RKO (cell line): ENCODE measurements around the gene C4orf46.
"Not testable (repeated sequence)": the region's sequence is repeated elsewhere in the genome, so short reads cannot be mapped to it uniquely, and the experiment has no call there.

ENCODE experiments used
- DNase-seq: peaks from one replicate; pipeline ENCODE4 v3.0.0-alpha.2; 2016; ENCODE audit warnings: low spot score

C4orf46 gene

DNA sequence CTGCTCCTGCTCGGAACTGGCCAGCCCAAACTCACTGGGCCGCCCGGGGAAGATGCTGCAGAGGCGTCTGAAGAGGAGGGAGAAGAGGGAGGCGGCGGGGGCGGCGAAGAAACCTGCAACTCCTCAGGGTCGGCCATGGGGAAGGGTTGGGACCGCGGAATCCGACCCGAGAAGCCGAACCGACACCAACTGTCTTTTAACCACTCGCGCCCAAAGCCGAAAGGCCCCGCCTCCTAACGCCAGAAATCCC, at the start of gene C4orf46:
Gene C4orf46, minus strand, starts transcription at position 223 of the 250 bp plus-strand sequence. Its CDS starts 86 bp downstream, at position 137.
- DNase-seq: no peak

DNA sequence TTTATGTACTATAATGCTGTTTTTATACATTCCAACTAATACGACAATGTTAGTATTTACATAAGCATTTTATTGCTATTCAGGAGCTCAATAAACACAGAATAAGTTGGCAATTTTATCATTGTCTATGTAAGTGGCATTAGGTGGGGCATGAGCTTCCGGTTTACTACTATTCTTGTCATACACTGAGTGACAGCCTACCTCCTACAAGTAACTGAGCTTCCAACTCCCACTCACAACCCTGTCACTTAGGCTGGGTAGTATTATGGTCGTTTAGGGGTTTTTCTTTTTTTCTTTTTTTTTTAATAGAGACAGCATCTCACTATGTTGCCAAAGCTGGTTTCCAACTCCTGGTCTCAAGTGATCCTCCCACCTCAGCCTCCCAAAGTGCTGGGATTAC, 44.1 kb upstream of the C4orf46 start:
- no peak for DNase-seq

DNA sequence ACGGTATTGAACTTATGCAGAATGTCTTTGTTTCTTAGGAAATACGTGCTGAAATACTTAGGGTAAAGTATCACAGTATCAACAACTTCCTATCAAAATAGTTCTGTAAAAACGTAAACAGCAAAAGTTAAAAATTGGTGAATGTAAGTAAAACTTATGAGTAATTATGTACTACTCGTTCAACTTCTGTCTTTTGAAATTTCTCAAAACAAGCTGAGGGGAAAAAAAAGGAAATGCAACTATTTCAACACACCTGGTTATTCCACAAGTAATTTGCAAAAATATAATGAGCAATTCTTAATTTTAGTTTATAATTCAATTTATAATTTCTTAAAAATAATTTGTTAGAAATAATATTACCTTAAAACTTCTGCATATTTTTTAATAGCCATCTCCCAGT, 43.2 kb upstream of the C4orf46 start:
- no peak for DNase-seq

DNA sequence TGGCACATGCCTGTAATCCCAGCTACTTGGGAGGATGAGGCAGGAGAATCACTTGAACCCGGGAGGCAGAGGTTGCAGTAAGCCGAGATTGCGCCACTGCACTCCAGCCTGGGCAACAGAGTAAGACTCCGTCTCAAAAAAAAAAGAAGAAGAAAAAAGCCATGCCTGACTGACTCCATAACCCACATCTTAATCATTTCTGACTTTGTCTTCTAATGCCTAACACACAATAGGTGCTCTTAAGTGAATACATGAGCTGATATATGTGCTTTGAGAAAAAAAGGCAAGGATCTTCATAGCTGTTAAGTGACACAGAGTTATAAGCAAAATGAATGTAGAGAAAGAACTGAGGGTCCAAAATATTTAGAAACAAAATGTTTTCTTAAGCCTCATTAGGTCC, 40.9 kb upstream of the C4orf46 start:
- not testable (repeated sequence) for DNase-seq

DNA sequence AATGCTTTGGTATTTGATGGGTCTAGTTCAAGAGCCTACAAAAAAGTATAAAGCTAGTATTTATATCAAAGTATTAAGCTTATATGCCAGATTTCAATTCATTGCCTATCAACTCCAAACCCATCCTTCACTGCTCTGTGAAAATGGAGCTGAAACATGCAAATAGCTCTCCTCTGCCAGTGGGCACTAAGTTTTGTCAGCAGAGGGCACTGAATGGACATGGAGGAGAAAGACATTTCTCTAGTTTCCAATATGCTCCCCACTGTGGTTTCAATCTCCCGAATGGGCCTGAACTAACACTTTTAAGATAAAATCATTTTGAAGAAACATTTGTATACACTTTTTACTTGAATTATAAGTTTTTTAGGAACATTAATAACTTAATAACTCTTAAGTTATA, 39.1 kb upstream of the C4orf46 start:
- peak; percentile 41 for DNase-seq

DNA sequence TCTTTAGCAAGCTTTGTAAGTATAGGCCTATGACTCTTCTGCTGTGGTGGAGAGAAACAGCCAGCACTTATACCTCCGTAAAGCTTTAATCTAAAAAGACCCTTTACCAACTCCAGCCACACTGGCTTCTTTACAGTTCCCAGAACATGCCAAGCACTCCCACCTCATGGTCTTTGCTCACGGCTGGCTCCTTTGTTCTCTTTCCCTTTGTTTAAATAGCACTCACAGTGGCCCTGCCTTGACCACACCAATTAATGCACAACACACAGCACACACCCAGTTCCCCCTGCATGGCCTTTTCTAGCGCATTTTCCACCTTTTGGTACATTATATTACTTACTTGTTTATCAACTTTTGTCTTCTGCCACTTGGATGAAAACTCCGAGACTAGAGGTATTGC, 32.6 kb upstream of the C4orf46 start:
- DNase-seq: no peak

DNA sequence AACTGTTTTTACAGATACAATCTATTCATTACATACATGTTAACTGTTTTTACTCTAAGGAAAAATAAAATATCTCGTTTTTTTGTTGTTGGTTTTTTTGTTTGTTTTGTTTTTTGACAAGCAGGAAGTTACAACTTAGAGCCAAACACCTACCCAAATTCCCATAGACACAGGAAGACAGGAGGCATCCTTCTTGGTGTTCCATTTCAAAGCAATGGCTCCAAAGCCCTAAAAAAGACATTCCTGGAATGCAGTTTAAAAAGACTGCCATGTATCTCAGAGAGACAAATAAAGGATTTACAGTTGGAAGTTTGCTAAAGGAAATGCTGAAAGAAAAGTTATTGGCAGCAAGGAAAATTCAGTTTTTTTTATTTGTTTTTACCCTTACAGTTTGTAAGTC, 17.1 kb upstream of the C4orf46 start:
- DNase-seq: no peak

DNA sequence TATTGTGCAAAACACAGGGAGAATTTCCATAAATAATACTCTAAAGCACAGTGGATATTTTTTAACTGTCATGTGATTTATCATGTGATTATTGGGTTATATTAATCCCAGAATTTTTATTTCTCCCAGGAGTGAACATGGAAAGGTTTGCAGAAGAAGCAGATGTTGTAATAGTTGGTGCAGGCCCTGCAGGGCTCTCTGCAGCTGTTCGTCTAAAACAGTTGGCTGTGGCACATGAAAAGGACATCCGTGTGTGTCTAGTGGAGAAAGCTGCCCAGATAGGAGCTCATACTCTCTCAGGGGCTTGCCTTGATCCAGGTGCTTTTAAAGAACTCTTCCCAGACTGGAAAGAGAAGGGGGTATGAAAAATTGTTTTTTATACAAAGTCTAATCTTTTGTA, 10.4 kb upstream of the C4orf46 start:
- DNase-seq: no peak

DNA sequence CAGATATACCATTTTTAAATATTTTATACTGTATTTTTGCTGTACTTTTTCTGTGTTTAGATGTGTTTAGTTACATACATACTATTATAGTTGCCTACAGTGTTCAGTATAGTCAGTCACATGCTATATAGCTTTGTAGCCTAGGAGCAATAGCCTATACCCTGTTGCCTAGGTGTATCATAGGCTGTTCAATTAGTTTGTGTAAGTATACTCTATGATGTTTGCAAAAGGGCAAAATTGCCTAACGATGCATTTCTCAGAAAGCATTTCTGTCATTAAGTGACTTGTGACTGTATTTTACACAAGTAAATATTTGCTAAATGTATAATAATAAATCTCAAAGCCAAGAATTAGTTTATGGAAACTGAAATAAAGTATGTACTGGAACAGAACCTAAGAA, 9.9 kb upstream of the C4orf46 start:
- DNase-seq: no peak

DNA sequence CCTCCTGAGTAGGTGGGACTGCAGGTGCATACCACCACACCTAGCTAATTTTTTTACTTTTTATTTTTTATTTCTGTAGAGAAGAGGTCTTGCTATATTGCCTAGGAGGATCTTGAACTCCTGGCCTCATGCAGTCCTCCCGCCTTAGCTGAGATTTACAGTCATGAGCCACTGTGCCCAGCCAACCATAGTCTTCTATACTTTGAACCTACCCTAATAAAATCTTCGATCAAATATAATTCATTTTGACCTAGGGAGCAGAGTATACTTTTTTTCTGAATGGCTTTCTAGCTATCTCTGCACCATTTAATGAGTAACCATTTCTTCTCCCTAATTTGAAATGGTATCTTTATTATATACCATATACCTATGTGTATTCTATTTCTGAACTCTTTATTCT, 7.1 kb upstream of the C4orf46 start:
- DNase-seq: no peak

DNA sequence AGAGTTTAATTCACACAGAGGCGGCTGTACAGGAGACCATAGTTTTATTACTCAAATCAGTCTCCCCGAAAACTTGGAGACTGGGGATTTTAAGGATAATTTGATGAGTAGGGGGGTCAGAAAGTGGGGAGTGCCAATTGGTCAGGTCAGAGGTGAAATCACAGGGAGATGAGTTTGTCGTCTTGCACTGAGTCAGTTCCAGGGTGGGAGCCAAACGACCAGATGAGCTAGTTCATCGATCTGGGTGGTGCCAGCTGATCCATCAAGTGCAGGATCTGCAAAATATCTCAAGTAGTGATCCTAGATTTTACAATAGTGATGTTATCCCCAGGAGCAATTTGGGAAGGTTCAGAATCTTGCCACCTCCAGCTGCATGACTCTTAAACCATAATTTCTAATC, 4.4 kb upstream of the C4orf46 start:
- no peak for DNase-seq

DNA sequence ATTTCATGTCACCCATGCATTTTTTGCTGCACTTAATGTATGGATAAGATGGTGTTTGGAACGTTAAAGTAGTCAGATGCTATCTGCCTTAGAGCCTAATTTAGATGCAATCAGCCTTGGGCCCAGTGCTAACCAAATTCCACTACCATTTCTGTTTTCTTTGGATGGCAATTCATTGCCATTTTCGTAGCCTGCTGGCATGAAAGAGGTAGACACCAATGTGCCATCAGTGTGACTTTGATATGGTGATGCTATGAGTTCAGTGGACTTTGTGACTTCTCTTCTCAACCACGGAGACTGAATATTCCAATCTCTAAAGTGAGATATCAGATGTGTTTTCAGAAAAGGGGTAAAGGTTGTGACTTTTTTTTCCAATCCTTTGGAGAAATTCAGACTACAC, 1.9 kb upstream of the C4orf46 start:
- no peak for DNase-seq

DNA sequence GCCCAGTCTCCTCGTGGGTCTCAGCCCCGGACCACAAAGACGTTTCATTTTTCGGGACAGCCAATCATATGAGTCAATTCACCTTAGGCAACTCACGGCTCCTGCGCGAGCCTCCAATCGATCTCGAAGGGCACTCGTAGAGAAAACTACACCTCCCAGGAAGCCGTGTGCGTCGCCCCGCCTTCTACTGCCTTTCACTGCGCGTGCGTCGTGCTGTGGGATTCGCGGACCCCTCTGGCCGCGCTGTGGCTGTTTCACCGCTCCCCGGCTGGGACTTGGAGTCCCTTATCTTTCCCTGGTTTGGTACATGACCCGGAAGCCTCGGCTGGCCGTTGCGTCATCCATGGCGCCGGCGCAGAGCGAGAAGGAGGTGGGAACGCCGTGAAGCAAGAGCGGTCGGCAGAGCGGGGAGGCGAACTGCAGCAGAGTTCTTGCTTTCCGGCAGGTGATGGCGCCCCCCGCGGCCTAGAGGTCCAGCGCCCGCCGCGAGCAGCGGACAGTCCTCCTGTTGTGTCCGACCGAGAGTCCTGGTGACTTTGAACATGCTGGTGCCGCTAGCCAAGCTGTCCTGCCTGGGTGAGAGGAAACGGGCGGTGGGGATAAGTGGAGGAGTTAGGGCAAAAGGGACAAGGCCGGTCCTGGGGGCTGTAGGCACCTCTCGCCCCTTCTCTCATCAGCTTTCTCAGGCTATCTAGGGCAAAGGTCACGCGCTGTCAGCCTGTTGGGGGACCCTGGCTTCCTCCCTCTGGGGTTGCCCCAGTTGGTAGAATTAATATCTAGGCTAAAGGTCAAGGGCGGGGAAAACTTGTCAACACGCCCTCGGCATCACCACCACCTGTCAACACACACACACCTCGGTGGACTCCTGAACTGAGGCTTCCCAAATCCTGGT, 474 bp upstream of the C4orf46 start, which contains the start of gene ETFDH:
Gene ETFDH, plus strand, starts transcription at position 382 of the 892 bp plus-strand sequence. Its CDS starts 161 bp downstream, at position 543.
- DNase-seq: peak; percentile 99

DNA sequence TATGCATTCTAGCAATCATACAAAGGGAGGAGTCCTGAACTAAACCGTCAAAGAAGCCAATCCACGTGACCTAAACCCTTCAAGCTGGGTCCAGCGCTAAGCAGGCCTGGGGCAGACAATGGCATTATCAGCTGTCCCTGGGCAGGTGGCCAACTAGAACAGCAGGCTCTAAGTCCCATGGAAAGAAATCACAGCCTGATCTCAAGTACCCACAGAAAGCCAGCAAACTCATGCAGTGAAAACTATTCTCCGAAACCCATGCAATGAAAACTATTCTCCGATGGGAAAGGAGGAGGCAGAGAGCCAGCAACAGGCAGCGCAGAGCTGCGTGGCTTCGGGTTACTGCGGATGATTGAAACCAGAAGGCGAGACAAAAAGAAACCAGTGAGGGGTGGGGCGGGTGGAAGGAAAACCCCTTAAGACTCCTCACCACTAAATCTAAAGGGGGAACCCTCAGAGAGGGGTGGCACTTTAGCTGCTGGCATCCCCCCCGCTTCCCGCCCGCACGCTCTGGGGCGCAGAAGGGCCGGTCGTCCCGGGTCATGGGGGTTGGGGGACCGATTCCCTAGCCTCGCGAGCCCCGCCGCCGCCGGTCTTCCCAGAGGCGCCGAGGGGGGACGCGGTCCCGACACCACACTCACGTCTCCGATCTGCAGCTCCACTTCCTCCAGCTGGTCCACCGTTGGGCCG, 567 bp downstream of the C4orf46 start:
- DNase-seq: peak; percentile 85

DNA sequence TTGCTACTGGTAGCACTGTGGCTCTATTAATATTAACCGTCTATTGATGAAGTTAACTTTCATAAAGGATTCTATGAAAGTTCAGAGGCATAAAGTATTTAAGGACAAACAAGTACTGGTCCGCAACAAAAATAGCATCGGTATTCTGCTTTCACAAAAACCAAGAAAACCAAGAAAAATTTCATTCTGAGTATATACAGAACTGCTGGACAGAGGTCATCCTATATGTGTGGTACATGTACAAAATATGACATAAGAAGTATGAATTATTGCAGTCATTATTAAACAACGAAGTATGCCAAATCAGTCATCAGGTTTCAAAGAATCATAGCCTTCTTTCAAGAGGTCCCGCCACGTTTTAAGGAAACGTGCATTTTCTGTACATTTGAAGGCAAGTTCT, 2.4 kb downstream of the C4orf46 start:
- no peak for DNase-seq

DNA sequence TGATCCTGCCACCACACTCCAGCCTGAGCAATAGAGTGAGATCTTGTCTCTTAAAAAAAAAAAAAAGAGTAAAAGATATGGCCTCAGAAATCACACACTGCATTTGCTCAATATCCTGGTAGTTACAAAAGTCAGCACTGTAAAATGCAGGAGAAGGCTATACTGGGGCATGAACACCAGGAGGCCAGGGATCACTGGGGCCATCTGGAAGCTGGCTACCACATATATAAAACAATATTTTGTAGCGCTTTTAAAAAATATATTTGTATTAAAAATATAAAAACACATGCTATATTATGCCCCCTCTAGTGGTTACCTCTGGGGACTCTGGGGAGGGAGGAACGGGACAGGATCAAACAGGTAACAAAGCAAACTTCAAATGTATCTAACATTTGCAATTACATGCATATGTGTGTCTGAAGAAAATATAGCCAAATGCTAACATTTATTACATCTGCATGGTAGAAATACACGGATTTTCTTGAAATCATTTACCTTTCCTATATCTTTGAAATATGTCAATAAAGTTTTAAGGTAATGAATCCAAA, 4.0 kb downstream of the C4orf46 start:
- DNase-seq: peak; percentile 28

DNA sequence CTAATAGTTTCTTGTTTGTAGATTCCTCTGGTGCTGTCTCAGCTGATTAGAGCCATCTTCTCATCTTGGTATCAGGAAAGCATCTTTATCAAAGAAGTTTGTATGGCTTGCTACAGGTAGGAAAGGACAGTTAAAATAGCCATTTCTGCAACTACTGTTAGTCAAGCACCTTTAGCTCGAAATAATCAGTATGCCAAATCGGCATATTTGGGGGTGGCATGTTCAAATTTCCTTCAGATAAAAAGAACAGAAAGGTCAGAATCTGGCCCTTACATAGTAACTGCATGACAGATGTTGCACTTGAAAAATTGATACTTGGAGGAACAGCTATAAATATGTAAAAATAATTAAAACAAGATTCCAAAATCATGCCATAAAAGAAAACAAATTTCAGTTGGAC, 4.8 kb downstream of the C4orf46 start:
- DNase-seq: no peak

DNA sequence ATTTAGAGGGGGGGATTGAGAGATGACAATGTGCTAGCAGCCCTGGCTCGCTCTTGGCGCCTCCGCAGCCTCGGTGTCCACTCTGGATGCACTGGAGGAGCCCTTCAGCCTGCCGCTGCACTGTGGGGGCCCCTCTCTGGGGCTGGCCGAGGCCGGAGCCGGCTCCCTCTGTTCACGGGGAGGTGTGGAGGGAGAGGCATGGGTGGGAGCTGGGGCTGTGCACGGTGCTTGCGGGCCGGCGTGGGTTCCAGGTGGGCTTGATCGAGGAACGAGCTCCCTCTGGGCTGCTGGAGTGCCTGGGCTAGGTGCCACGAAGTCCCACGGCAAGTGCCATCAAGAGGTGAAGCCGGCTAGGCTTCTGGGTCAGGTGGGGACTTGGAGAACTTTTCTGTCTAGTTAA, 6.9 kb downstream of the C4orf46 start:
- DNase-seq: no peak

DNA sequence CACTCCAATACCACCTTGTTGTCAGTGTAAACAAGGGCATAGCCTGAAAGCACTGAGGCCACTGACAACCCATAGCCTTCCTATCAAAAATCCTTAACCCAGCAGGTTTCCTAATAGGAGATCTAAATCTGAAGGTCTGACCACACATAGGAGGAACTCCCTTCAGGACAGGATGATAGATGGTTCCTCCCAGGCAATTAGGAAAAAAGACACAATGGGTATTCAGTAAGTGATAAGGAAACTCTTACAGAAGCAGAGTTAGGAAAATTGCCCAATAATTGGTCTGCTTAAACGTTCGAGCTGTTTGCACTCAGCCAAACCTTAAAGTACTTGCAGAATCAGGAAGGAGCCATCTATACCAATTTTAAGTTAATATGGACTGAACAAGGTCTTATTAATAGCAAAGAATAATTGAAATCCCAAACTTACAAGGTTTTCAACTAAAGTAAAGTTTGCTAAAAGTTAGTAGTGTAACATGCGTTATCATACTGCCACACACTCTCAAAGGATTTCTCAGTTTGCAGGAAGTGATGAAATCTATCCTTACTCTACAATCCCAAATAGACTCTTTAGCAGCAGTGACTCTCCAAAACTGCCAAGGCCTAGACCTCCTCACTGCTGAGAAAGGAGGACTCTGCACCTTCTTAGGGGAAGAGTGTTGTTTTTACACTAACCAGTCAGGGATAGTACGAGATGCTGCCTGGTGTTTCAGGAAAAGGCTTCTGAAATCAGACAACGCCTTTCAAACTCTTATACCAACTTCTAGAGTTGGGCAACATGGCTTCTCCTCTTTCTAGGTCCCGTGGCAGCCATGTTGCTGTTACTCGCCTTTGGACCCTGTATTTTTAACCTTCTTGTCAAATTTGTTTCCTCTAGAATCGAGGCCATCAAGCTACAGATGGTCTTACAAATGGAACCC, 7.7 kb downstream of the C4orf46 start:
- not testable (repeated sequence) for DNase-seq

DNA sequence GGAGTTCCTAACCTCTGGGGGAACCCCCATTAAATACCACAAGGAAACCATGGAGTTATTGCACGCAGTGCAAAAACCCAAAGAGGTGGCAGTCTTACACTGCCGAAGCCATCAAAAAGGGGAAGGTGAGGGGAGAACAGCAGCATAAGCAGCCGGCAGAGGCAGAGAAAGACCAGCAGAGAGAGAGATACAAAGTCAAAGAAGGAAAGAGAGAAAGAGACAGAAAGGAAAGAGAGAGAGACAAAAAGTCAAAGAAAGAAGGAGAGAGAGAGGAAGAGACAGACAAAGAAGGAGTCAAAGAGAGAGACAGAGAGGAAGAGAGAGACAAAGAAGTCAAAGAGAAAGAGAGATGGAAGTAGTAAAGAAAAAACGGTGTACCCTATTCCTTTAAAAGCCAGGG, 8.4 kb downstream of the C4orf46 start:
- not testable (repeated sequence) for DNase-seq

DNA sequence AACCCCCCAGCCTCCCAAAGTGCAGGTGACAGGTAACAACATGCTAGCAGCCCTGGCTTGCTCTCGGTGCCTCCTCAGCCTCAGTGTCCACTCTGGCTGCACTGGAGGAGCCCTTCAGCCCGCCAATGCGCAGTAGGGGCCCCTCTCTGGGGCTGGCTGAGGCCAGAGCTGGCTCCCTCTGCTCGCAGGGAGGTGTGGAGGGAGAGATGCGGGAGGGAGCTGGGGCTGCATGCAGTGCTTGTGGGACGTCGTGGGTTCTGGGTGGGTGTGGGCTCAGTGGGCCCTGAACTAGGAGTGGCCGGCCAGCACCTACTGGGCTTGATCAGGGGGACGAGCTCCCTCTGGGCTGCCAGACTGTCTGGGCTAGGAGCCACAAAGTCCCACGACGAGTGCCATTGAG, 14.4 kb downstream of the C4orf46 start:
- DNase-seq: no peak

DNA sequence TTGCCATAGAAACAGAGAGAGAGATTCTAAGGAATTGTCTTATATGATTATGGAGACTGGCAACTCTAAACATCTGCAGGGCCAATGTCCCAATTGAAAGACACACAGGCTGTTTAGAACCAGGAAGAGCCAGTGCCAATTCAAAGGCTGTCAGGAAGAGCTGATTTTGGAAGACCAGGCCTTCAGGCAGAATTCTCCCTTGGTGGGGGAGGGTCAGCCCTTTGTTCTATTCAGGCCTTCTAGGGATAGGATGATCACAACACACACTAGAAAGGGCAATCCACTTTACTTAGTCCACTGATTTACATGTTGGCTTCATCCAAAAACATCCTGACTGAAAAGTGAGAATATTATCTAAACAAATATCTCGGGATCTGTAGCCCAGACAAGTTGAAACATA, 15.2 kb downstream of the C4orf46 start:
- no peak for DNase-seq
